ENCODE measurements around the gene FARS2.
"Not testable (repeated sequence)": the region's sequence is repeated elsewhere in the genome, so short reads cannot be mapped to it uniquely, and the experiment has no call there.

The FARS2 gene

DNA sequence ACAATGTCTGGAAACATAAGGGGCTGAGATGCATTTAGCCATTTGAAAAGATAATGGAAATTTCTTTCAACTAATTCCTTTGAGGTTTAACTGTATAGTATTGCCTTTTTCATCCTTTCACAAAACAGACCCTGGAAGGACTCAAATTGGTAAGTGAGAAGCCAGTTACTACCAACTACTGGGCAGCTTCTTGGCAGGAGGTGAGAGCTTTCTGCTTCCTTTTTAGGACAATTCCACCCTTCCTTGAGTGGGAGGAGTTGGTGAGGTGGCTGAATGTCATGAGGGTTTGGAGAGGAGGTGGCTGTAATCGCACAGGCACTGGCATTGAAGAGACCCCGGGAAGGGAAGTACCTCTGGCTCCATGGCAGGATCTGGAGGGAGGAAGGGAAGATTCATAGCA lies 404.4 kb downstream of the FARS2 start:
- DNase-seq (ENCODE audit: low read depth in 2 of 2): no peak

DNA sequence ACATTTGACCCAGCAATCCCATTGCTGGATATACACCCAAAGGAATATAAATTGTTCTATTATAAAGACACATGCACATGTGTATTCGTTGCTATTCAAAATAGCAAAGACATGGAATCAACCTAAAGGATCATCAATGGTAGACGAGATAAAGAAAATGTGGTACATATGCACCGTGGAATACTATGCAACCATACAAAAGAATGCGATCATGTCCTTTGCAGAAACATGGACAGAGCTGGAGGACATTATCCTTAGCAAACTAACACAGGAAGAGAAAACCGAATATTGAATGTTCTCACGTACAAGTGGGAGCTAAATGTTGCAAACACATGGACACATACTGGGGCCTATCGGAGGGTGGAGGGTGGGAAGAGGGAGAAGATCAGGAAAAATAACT lies 405.4 kb downstream of the FARS2 start:
- DNase-seq (ENCODE audit: low read depth in 2 of 2): no peak

DNA sequence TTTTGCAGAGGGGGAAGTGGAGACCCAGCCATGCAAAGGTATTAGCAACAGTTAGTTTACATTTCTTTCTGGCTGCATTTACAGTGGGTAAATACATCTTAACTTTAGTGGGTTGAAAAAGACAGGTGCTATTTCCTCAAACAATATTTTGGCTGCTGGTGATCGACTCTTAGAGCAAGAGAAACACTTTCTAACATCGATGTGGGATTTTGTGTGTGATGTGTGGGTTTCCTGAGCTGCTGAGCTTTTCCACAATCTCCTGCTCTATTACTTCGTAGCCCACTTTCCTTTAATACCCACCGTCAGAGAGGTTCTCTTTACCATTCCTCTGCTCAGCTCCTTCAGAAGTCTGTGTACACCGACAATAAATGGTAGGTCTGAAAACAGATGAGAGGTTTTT lies 406.4 kb downstream of the FARS2 start:
- no peak for DNase-seq (ENCODE audit: low read depth in 2 of 2)

DNA sequence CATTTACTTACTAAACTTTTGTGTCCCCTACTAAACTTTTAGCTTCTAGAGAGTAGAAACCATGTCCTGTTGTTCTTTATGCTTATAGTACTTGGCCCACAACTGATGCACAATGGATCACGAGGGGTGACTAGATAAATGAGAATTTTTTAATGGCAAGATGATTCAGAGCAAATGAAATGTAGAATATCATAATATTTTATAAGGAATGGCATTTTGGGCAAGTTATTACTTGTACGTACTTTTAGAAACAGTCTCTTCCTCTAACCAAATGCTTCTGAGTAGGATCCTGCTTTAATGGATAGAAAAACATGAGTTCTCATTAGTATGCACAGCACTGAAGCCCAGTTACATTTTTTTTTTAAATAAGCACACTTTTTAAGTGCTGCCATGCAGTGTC lies 409.1 kb downstream of the FARS2 start:
- no peak for DNase-seq (ENCODE audit: low read depth in 2 of 2)

DNA sequence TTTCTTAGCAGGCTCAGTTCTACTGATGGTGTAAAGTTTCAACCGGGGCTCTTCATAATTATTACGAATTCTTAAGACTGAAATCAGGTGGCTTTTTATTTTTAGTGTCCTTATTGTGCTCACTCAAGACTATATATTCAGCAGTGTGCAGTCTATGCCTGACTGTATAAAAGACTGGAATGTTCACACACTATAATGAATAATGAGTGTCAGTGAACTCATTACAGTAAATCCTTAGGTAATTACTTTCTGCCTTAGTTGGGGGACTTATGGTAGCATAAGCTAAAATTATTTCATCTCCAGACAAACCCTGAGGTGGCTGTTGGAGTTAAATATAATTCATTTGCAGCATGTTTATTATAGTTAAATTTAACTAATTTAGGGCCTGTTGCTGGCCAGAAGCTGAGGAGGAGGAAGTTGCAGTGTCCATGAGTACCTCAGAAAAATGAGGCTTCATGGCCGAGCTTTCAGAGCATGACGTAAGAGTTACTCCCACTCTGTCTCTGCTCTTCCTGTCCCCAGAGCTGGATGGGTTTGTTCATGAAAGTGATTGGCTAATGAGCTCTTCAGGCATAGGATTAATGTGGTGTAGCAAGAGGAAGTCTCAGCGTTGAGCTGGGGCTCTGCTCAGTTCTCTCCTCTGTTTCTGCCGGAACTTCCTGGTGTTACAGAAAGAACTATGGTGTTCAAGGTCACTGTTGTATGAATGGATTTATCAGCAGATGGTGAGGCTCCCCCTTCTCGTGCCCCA lies 409.7 kb downstream of the FARS2 start:
- no peak for DNase-seq (ENCODE audit: low read depth in 2 of 2)

DNA sequence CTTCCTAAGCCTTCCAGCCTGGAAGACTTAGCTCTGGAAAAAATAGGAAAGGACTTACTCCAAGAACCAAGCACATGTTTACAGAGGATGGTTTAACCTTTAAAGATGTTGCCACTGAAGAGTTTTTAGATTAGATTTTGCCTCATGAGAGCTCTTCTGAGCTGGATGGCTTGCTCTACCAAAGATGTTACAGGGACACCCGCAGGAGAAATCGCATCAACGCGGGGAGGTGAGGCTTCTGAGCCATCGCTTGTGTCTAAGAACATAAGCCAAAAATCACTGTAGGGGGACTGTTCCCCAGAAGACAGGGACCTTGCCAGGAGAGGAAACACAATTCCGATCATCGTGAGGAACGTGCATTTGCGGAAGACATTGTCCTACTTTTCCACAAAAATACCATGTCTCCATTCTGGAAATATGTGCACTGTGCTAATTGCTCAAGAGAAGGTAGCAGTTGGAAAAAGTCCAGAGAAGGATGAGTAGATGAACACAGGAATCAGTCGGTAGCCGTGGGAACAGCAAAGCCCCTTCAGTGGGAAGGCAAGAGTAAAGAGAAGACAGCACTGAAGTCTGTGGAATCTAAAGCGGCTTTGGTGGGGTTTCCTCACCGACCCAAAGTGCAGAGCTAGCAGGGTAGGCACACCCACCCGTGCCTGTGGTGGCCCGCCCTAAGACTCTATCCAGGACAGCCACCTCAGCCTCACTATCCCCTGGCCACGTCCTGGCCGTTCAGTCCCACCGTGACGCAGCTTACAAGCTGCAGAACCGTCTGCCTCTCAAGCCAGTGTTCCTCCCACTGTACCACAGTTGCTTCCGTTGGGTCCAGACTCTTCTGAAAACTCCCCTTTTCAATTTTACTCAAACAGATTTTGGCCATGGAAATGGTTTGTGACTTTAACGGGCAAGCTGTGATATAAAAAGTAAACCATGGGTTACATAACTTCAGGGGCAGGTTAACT lies 410.6 kb downstream of the FARS2 start:
- DNase-seq (ENCODE audit: low read depth in 2 of 2): no peak

DNA sequence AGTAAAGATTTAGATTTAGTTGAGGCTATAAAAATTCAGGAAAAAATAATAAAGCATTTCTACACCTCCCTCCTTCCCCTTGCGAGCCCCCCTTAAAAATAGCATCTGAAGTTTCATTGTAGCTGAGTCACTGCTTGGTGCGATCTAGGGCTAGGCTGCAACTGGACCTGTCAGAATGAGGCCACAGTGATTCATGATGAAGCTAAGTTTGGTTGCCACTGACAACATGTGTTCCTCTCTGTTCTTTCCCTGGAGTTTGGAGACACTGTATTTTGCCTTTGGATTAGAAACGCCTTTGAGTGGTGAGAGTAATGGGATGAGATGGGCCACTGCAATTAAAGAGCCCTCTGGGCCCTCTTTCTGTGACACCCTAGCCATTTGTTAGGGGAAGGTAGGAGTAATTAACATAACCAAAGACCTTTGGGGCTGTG lies 411.3 kb downstream of the FARS2 start:
- DNase-seq (ENCODE audit: low read depth in 2 of 2): no peak

DNA sequence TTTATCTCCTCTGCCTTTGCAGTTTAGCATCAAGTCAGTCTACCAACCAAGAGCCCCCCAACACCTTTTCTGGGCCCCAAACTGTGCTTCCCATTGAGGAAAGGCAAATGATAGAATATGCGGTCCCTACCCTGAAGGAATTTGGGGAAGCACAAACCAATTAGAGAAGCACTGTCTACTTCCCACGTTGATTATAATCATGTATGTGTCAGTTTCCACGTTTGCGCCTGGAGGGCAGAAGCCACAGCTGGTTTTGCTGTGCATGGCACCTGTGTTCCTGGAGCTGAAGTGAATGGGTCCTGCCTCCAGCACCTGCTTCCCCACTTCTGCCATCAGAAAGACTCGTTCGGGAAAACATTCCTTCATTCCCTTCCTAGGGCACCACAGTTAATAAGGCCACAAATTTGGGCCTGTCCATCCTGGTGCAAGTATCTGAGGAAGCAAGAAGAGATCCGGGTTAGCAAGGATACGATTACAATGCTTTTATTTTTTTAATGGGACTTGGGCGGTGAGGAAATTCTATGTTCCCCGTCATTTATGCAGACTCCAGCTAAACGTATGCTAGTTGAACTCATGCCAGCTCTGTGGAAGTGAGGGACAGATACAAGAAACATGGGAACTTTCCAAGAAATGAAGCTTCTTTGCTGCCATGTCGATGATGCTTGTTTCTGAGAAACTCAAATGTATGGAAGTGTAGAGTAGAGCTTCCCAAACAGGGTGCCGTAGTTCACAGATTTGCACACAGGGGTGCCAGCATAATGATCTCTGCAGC lies 411.9 kb downstream of the FARS2 start:
- DNase-seq (ENCODE audit: low read depth in 2 of 2): no peak

DNA sequence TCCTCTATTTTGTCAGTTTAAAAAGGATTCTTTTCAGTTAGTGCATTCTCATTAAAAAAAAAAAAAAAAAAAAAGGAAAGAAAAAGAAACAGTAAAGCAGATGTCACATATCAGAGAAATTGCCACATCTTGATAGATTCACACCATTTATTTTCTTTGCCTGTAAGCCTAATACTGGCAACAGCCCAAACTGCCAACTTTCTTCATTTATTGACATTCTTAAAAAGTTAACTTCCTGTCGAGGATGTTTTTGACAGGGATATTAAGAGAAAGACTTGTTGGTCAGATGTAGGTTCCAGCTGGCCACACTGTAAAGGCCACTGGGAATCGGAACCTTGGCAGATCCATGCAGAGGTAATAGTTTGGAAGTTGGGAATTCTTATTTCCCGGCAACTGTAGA lies 412.8 kb downstream of the FARS2 start:
- no peak for DNase-seq (ENCODE audit: low read depth in 2 of 2)

DNA sequence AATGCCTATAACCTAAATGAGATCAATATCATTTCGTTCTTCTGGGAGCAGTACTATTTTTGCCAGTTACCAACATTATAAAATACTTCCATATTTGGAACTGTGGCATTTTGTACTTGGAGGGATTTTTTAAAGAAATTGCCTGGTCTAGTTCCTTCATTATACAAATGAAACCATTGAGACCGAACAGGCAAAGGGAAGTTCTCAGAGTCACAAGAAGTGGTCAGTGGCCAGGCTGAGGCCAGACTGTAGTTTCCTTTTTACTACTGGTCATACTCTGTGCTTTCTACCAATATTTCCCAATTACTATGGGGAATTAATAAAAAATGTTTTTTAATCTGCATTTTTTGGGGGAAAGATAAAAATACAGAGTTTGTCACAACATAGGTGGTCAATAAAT lies 413.4 kb downstream of the FARS2 start:
- DNase-seq (ENCODE audit: low read depth in 2 of 2): no peak

DNA sequence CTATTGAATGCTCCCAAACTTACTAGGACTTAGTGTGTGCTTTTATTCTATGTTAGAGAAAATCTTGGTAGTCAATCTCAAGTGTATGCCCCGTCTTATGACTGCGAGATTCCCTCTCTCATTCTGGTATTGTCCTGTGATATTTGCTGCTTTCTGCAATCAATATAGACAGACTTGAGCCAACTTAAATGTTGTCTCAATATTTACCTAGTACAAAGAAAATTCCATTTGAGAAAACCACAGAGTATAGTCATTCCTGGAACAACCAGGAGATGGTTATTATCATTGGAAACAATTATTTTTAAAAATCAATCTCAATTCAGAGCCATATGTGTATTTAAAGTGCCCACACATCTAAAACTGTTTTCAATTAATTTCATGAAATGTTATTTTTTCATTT lies 415.4 kb downstream of the FARS2 start:
- DNase-seq (ENCODE audit: low read depth in 2 of 2): no peak

DNA sequence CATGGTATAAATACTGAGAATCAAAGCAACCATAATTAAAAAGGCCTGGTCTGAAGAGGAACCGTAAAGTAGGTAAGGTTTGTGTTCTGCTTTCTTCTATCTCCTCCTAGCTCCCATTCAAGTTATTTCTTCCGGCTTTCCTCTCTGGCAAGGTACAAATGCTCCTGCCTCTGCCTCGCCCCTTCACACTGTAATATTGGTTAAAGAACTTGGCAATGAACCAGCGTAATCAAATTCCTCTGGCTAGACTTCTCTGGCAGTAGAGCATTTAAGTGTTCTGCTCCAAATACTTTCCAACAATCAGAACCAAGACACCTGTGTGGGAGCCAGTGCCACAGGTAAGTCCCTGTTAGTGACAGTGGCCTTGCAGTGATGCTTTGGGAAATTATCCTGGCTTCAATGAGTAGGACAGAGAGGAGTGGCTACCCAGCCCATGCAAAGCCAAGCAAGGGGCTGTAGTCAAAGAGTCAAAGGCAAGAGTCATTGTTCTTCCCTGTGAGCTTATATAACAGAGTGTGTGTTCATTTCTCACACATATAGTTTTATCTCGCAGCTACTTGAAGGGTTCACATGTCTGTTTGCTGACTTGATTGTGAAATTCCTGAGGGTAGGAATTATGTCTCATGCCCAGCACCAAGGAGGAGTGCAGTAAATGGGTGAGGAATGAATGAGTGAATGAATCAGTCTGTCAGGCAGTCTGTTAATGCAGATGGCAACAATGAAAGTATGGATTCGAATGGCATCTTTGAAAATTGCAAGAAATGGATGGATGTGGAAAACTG lies 416.1 kb downstream of the FARS2 start:
- no peak for DNase-seq (ENCODE audit: low read depth in 2 of 2)

DNA sequence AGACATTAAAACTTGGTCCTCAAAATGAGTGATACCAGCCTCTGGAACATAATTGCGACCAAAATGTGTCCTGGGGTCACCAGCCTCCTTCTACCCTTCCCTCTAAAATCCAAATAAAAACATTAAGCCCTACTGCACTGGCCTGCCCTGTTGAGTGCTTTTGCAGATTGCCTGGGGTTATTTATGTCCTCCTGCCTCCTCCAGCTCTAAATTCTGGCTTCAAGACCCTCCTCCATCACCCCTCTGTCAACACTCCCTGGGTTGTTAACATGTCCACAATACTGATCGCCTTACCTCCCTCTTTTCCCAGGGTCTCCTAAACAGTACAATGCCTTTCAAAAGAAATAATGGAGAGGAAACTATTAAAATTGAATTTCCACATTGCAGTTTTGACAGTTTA lies 418.0 kb downstream of the FARS2 start:
- DNase-seq (ENCODE audit: low read depth in 2 of 2): no peak

DNA sequence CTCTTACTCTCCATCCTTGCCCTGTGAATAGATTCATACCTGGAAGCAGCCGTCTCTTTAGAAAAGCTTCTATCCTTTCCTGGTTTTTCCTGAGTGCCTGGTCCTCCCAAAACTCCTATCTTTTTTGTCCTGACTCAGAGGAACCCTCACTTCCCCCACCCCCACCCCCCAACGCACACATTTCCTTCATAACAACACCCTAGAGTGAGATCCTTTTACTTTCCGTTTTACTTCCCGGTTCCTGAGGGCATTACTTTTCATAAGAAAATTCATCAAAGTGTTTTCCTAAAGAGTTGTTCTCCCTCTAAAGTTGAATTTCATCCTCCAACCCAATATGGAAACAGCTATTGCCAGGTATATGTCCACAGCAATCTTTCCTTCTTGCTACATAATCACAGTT lies 418.4 kb downstream of the FARS2 start:
- DNase-seq (ENCODE audit: low read depth in 2 of 2): no peak

DNA sequence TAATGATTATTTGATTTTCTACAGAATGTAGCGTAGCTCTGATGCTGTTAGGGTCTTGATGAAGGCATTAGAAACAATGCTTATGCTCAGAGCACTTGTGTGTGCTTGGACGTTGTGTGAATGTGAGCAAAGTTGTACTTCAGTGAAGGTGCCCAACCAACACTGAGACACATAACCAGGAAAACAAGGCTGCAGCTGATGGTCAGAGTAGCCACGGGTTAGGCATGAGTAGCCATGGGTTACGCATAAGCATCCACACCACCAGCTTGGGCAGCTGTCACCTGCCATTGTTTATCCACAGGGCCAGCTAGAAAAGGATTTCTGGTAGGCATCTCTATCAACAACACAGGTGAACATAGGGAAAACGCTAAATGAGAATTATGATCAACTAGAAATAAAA lies 418.8 kb downstream of the FARS2 start:
- no peak for DNase-seq (ENCODE audit: low read depth in 2 of 2)

DNA sequence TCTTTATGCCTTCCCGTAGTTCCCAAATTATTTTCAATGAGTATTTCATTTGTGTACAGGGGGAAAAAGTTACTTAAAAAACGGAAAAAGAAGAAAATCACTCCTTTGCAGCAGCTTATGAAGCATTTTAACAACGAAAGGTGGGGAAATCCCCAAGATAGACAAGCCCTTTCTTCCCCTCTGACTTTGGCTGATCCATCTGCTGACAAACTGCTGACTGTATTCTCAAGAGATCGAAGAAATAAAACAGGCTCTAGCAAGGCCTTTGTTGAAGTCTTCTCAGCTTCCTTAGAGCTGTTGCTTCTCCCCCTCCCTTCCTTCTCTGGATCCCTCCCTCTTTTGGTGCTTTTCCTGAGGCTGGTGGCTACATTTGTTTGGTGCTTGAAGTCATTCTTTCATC lies 420.2 kb downstream of the FARS2 start:
- DNase-seq (ENCODE audit: low read depth in 2 of 2): no peak

DNA sequence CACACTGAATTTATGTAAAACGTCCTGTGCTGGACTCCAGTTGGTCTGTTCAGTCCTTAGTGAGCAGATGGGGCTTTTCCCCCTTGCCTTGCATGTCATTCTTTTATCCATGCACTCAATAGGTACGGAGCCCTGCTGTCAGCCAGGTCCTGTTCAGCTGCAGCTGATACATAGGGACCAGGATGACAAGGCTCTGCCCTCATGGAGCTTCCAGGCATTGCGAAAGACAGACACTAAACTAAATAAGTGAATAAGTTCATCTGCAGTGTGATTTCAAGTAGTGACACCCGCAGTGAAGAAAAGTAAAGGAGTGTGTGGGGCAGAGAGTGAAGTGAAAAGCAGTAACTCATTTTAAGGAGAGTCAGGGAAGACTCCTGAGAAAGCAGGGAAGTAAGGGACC lies 421.2 kb downstream of the FARS2 start:
- DNase-seq (ENCODE audit: low read depth in 2 of 2): no peak

DNA sequence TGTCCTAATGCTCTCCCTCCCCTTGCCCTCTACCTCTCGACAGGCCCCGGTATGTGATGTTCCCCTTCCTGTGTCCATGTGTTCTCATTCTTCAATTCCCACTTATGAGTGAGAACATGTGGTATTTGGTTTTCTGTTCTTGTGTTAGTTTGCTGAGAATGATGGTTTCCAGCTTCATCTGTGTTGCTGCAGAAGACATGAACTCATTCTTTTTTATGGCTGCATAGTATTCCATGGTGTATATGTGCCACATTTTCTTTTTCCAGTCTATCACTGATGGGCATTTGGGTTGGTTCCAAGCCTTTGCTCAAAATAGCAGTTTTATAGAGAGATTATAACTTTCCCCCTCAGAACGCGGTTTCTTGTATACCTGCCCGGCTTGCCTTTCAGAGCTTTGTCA lies 422.4 kb downstream of the FARS2 start:
- not testable (repeated sequence) for DNase-seq (ENCODE audit: low read depth in 2 of 2)

DNA sequence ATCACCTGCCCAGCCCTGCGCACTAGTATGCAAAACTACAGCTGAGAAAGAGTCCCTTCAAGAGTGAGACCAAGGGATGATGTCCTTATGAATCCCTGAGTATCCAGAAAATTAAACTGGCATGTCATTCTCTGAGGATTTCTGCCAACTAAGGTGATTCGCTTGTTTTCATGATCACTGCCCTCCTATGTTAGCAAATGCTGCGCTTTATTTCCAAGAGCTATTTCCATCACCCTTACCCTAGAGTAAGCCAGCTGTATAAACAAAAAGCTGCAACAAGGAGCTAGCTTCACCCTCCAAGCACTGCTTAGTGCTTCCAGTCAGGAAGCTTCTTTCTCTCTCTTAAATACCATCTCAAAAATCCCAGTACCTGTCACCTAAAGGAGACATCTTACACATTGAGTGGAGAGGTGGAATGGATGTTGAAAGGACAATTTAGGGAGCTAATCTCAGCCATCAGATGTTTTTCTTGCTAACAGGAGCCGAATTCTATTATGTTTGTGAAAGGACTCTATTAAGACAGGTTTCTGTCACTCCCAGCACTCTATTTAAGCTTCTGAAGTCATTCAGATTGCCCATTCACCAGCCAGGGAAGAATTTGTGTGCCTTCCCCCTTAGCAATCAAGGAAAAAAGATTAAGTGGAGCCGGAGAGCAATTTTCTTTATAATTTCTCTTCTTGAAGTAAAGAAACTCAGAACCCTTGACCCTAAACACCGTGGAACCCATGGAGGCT lies 423.2 kb downstream of the FARS2 start:
- no peak for DNase-seq (ENCODE audit: low read depth in 2 of 2)

DNA sequence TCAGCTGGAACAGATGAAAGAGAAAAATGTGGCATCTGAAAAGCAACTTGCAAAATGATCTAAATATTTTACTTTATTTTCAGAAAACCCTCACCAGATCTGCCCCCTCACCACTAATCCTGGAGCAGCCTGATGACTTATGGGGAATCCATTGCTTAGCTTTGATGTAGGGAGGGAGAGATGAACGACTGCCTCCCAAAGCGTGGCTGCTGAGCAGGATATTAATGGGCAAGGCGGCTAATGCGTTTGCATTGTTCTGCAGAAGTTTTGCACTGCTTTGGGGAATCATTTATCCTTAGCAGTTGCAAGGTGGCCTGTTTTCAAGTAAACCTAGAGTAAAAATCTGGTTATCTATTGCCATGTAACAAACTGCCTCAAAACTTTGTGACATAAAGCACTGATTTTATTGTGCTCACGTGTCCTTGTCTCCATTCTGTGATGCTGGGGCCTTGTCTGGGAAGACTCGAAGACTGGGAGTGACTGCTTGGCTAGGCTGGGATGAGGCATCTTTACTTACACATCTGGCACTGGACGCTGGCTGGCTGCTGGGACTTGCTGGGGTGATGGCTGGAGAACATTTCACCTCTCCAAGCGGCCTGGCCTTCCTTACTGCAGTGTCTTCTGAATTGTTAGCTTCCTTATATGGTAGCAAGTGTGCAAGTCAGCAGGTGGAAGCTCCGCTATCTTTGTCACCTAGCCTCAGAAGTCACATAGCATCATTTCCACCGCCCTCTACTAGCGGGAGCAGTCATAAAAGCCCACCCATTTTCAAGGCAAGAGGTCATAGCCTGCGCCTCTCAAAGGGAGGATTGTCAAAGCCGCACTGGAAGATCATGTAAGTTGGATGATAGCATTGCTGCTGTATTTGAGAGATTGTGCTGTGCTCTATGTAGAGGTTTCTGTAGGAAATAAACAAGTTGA lies 432.2 kb downstream of the FARS2 start:
- DNase-seq (ENCODE audit: low read depth in 2 of 2): no peak

Measured in stimulated activated CD4-positive, alpha-beta T cell treated with anti-CD3 and anti-CD28 coated beads, Interleukin-12 subunit alpha, Interleukin-12 subunit beta, amount 100 ng/mL, for 24 hours (primary cell).